GM21526 (cell line): ENCODE results near the gene DMTF1.
"Not testable (repeated sequence)": the region's sequence is repeated elsewhere in the genome, so short reads cannot be mapped to it uniquely, and the experiment has no call there.

Source experiments
- ATAC-seq: cut with Tn5 transposase; IDR thresholded peaks from one replicate; pipeline ENCODE4 v1.9.1; 2021; ENCODE audit warnings: moderate library complexity; ENCODE audit not compliant: unreplicated experiment, low FRiP score

The DMTF1 gene, protein sequence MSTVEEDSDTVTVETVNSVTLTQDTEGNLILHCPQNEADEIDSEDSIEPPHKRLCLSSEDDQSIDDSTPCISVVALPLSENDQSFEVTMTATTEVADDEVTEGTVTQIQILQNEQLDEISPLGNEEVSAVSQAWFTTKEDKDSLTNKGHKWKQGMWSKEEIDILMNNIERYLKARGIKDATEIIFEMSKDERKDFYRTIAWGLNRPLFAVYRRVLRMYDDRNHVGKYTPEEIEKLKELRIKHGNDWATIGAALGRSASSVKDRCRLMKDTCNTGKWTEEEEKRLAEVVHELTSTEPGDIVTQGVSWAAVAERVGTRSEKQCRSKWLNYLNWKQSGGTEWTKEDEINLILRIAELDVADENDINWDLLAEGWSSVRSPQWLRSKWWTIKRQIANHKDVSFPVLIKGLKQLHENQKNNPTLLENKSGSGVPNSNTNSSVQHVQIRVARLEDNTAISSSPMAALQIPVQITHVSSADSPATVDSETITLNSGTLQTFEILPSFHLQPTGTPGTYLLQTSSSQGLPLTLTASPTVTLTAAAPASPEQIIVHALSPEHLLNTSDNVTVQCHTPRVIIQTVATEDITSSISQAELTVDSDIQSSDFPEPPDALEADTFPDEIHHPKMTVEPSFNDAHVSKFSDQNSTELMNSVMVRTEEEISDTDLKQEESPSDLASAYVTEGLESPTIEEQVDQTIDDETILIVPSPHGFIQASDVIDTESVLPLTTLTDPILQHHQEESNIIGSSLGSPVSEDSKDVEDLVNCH

DNA sequence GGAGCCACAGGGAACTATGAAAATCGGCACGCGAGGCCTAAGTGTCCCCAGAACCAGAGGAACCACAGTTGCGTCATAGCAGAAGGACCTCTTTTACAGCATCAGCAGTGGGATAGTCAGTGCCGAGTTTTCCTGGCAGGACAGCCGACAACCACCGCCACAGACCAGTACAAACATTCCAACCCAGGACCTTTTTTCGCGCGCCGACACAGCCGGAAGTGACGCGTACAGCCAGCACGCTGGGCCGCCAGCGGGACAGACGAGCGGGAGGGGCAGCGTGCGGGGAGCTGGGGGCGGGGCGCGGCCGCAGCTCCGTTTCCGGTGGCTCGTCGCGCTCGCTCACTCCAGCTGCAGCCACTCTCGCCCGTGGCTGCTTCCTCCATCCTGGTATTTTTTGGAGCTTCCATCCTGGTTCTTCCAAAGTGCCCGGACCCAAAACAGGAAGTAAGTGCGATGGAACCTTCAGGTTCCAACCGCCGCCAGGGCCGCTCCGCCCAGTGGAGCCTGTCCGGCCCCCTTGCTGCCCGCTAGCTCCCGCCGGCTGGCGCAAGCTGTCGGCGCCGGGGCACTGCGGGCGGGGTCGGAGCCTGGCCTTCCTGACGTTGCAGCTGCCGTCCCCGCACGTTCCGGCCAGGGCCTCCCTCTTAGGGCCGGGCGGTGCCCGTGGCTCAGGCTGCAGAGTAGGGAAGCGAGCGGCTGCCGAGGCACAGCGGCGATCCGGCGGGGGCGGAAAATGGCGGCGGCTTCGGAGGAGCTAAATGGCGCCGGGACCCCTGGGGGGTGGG, at the start of gene DMTF1:
Gene DMTF1 (plus strand): TSS at position 342 of the 785 bp plus-strand sequence. CDS start 12,489 bp downstream, outside the sequence.
- peak; percentile 80 for ATAC-seq

DNA sequence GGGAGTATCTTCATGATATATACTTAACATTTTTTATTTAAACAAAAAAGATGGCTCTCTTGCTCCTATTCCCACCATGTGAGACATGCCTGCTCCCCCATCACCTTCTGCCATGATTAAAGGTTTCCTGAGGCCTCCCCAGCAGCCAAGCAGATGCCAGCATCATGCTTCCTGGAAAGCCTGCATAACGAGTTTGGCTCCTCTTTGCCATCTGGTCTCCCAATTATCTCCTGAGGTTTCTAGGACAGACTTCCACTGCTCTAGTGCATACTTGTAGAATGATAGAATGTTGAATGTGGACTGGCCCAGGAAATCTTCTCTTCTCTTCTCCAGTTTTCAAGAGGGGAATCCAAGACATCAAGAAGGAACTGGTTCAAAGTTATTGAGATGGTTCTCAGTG, 46.9 kb upstream of the DMTF1 start:
- ATAC-seq = no peak

DNA sequence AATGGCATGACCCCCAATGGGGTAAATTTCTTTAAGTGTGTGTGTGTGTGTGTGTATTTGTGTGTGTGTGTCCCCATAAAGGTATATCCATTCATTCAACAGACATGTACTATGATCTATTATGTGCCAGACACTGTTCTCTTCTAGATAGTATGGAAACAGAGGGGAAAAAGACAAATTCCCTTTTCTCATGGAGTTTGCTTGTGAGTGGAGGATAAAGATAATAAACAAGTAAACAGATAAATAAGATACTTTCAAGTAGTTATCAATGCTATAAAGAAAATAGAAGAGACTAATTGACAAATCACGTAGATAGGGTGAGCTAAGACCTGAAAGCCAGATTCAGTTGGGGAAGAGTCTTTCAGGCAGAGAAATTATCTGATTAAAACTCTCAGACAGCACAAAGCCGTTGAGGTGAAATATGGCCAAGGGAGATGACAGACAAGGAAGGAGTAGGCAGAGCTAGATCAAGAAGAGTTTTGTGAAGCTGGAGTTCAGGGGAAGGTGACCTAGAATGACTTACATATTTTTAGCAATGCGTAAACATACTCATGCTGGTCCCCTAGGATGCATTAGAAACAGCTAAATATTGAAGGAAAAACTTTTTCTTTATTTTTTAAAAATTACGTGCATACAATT, 45.2 kb upstream of the DMTF1 start:
- ATAC-seq = no peak

DNA sequence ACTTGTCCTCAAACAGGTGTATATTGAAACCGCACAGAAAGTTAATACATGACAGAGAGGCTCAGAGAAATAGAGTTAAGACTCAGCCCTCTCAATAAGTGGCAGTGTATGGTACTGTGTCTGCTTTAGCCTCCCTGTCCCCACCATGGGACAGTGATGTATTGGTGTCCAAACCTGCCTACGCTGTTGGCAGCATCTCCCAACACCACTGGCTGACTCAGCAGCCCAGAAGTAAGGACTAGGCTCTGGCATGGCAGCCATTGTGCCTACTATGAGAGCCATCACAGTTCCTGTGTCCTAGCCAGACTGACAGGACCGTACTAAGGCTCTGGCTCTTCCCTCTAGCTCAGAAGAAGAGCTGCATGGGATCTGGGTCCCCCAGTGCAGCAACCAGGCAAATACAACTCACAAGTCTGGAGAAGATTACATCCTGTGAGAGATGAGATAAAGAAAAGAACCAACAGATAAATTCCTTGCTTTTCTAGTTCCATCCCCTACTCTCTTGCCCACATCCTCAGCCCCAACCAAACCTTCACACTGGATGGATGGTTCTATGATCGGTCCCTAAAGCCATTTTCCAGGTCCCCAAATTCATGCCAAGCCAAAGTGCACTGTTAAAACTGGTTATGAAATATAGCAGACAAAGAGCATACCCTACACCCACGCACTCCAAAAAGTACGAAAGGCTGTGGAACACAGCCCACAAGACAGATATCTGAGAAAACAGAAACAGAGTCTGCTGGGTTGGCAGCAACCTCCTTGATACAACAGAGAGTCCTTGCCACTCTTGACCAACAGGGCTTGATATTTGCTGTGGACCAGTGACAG, 44.1 kb upstream of the DMTF1 start:
- ATAC-seq = no peak

DNA sequence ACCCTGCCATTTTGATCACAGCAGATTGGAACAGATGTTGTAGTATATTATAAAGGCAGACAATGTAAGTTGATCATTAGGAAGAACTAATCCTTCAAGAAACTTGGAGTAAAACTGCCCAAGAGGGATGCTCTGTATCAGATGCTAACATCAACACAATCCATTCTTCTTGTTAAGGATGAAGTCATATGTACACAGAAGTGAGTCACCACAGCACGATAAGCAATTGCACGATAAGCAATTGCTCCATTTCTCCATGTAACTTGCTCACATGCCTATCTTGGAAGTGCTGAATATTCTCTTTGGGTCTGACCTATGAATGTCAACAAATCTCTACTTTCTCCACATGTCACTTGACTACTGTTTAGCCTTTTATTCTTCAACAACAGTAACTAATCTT, 41.5 kb upstream of the DMTF1 start:
- ATAC-seq = no peak

DNA sequence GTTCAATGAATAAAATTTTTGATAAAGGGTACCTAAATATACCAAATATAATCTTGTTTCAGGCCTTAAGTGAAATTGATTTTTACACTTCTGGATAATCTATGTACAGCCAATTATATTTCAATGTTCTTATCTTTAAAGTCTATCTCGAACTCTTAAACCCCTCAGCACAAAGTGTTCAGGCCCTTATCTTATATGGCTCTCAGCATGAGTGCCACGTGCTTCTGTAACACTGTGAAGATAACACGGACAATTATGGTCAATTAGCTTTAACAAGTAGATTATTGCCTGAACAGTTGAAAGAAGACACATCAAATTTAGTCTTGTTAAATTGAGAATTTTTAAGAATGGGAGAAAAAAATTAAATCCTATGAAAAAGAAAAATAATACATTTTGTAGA, 40.4 kb upstream of the DMTF1 start:
- ATAC-seq = no peak

DNA sequence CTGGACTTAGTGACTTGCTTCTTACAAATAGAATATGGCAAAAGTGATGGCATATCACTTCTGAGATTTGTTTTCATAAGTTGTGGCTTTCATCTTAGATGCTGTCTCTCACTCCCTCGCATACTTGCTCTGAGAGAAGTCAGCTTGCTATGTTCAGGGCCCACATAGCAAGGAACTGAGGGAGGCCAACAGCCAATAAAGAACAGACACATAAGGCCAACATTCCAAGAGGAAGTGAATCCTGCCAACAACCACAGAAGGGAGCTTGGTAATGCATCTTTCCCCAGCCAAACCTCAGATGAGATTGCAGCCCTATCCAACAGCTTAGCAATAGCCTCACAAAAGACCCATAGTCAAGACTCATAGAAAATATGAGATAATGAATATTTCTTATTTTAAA, 39.2 kb upstream of the DMTF1 start:
- no peak for ATAC-seq

DNA sequence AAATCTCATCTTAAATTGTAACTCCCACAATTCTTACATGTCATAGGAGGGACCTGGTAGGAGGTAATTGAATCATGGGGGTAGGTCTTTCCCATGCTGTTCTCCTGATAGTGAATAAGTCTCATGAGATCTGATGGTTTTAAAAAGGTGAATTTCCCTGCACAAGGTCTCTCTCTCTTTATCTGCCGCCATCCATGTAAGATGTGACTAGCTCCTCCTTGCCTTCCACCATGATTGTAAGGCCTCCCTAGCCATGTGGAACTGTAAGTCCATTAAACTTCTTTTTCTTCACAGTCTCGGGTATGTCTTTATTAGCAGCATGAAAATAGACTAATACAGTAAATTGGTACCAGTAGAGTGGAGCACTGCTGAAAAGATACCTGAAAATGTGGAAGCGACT, 38.3 kb upstream of the DMTF1 start:
- not testable (repeated sequence) for ATAC-seq

DNA sequence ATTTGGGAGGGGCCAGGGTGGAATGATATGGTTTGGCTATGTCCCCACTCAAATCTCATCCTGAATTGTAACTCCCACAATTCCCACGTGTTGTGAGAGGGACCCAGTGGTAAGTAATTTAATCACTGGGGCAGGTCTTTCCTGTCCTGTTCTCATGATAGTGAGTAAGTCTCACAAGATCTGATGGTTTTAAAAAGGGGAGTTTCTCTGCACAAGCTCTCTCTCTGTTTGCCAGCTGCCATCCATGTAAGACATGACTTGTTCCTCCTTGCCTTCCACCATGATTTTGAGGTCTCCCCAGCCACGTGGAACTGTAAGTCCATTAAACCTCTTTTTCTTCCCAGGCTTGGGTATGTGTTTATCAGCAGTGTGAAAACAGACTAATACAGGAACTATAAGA, 36.5 kb upstream of the DMTF1 start:
- not testable (repeated sequence) for ATAC-seq

DNA sequence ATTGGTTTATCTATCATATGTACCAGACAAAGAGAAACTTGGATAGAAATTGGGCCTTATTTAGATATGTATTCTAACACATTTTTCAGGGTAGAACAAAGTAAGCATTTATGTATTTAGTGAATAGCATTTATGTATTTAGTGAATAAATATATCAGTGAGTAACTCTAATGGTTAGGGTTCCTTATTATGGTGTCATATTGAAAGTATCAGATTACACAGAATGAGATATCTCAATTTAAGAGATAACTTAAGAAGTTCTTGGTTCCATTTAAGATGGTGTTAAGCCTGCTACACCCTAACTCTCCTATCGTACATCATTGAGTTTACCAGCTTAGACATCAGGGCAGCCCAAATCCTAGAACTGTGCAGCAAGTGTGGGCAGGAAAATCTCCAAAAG, 35.9 kb upstream of the DMTF1 start:
- ATAC-seq = peak; percentile 63

DNA sequence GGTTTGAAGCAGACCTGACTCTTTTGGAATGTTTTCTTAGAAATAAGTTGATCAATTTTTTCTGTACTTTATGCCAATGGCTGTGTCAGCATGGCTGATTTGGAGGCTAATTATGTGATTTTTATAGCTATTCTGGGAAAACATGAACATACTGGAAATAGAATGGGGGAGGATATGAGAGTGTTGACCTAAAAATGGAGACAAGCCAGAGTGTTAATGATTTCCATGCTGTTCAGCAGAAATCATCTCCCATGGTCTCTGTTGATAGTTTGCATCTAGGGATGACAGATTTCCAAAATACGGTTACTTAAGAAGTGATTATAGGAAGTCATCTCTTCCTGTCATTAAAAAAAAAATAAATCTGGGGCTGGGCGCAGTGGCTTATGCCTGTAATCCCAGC, 32.7 kb upstream of the DMTF1 start:
- ATAC-seq = no peak

DNA sequence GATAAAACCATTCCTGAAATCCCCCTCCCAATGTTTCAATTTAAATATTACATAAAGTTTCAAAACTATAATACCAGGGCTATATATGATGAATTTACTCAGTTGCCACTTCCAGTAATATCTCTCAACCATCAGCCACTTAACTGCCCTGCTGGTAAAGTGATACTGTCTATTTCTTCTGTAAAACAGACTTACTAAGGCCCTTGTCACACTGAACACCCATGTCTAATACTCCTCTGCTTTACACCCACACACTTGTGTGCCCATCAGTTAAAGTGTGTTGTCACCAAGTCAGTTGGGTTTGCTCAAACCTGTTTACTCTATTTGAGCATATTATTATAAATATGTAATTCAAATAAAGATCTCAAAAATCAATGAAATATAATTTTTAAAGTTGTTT, 29.1 kb upstream of the DMTF1 start:
- no peak for ATAC-seq

DNA sequence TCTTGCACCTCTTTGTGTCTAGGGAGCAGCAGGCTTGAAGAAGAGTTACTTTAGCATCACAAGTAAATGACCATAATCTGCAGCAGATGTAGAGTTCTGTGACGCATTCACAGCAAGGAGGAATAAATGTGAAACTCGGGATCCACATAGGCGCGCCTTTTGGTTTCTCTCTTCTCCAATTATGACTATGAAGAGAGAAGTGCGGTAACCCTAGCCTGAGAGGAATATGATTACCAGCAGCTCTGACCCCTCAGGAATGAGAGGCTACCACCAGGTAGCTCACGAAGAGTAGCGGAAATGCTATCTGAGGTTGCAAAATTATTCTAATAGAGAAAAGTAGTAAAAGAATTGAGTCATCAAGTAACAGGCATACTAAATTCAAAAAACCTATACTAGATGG, 25.2 kb upstream of the DMTF1 start:
- no peak for ATAC-seq

DNA sequence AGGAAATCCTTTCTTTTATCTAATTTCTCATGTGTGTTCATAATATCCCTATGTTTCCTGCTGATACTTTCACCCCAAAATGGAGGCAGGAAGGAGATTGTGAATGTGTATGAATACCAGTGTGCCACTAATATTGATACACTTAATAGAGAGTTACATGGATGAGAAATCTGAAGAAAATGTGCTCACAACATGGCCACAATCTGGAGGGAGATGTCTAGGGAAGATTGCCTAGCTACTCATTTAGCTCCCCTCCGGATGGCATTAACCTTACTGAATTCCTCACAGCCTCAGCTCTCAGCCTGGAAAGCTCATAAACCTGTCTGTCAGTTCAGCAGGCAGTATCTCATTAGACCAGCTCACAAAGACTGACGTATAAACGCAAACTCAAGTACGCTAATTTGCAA, 23.4 kb upstream of the DMTF1 start:
- ATAC-seq = no peak

DNA sequence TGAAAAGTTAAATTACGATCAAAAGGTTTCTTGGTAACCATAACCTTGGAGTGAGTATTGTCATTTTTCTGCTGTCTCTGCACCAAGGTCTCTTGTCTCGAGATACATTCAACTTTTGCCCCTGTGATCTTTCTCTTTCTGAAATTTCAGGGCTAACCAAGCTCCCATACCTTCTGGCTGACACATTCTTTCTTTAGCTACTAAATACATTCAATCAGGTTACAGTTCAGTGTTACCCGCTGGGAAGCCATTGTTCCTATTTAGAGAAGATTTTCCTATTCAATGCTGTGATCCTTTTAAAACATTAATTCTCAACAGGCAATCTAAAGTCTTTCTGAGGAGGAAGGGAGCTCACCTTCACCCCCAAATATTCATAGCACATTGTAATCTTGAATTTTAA, 22.9 kb upstream of the DMTF1 start:
- ATAC-seq = no peak

DNA sequence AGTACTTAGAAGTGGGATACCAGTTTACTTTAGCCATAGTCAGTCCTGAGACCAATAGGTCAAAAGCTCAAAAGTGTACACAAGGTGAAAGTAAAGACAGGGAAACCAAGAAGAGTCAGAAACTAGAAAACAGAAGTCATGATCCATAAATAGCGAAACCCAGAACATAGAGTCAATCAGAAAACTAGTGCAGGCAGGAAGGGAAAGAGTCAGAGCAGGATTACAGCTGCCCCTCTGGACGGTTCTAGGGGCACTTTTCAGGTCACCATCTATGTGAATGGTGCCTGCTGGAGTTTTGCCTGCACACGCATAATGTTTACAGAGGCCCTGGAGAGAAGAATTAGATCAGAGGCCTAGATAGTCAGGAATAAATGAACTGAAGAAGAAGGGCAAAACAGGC, 22.4 kb upstream of the DMTF1 start:
- ATAC-seq = peak; percentile 95

DNA sequence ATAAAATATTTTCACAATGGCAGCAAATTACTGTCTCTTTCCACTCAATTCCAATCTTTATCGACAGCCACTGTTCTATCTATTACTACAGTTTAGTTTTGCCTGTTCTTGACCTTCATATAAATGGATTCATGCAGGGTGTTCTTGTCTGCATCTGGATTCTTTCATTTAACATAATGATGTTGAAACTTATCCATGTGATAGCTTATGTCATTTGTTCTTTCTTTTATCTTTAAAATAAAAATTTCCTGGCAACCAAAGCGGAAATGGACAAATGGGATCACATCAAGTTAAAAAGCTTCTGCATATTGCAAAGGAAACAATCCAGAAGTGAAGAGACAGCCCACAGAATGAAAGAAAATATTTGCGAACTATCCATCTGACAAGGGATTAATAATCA, 20.5 kb upstream of the DMTF1 start:
- no peak for ATAC-seq

DNA sequence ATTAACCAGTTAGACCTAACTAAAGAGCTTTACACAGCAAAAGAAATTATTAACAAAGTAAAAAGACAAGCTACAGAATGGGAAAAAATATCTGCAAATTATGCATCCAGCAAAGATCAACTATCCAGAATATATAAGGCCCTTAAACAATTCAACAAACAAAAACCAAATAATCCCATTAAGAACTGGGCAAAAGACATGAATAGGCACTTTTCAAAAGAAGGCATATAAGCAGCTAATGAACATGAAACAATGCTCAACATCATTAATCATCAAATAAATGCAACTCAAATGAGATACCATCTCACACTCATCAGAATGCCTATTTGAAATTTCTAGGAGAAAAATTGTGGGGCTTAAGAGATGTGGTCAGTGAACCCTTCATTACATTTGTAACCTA, 15.0 kb upstream of the DMTF1 start:
- no peak for ATAC-seq

DNA sequence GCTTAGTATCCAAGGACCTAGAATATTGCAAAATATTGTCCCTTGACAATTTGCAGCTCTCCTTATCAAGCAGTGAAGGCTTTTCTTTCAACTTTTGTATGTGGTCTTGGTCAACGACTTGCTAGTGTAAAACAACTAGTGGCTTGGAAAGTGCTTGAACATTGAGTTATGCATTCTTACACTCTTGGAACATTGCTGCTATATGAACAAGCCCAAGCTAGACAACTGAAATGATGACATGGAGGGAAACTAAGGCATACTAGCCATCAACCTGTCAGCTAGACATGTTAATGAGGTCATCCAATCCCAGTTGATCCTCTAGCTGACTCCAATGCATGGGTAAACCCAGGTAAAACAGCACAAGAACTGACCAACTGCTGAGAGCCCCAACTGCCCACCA, 12.7 kb upstream of the DMTF1 start:
- no peak for ATAC-seq

DNA sequence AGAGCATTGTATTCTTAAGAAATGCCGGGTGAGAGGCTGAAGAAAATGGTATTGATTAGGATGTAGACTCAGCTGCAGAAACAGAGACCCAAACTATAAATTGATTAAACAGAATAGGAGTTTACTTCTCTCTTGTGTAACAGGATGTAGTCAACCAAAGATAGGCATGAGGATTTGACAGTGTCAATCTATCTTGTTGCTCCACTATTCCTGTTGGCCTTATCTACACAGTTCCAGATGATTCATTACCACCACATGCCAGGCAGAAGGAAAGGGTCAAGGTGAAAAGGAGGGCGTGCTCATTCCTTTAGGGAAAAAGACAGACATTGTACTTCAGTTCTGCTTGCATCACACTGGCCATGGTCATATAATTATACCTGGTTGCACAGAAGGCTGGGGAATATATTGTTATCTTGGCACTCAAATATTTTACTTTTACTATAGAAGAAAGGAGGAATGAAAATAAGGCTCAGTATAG, 11.9 kb upstream of the DMTF1 start:
- ATAC-seq = no peak
